ENCODE data around the gene TUSC2. TPM values are rescaled to one million over a fixed set of nuclear protein-coding genes. Genes with fewer than 3 reads are reported as not detected.

TUSC2 gene
- total RNA-seq, 1 donor from 2014 or later = 41.4 TPM

GRCh38 chr3:50347187-50347813, 19.3 kb upstream of the TUSC2 start:
- FAIRE-seq (peak; percentile 83), DNase-seq (ENCODE audit: low read depth) (peak; percentile 31)
- Histone ChIP-seq H4K20me1 (ENCODE audit: insufficient read depth, low read length) (peaks cover 13% of the 10 kb centered on the region), H3K4me3 (ENCODE audit: insufficient read depth, low read depth, low read length) (no peak overlapping the region), H3K79me2 (ENCODE audit: insufficient read depth, low read length) (peaks cover 34% of the 10 kb centered on the region), H3K27me3 (ENCODE audit: insufficient read depth, low read length) (no peaks in the 10 kb centered on the region), H3K4me1 (ENCODE audit: insufficient read depth, low read length) (peaks cover 32% of the 10 kb centered on the region), H2AFZ (ENCODE audit: low read depth, low read length) (no peak overlapping the region), H3K4me2 (ENCODE audit: low read length) (no peak overlapping the region), H3K36me3 (ENCODE audit: insufficient read depth, low read length) (peaks cover 3% of the 10 kb centered on the region), H3K9ac (ENCODE audit: low read length) (no peak overlapping the region), H3K27ac (ENCODE audit: low read depth, low read length) (no peak overlapping the region), H3K9me3 (ENCODE audit: insufficient read depth, low read depth, low read length) (no peaks in the 10 kb centered on the region)
- peaks cover 10% of the 10 kb centered on the region for H3K4me1 Mint-ChIP-seq (ENCODE audit: low read depth, unreplicated experiment)
- peaks cover 2% of the 10 kb centered on the region for H3K9me3 Mint-ChIP-seq (ENCODE audit: unreplicated experiment)
- peaks cover 4% of the 10 kb centered on the region for H3K36me3 Mint-ChIP-seq (ENCODE audit: low read depth, unreplicated experiment)
- TF ChIP-seq EZH2 (IDR thresholded peaks at IDR 0.05; ENCODE audit: insufficient read depth, low read length) = no peak
- peak; percentile 75 for TF ChIP-seq CTCF (IDR thresholded peaks at IDR 0.05; ENCODE audit: insufficient read depth, low read depth, low read length)
- H3K27ac Mint-ChIP-seq (ENCODE audit: unreplicated experiment) = no peak overlapping the region
- no peak overlapping the region for H3K4me3 Mint-ChIP-seq (ENCODE audit: unreplicated experiment)
- H3K27me3 Mint-ChIP-seq (ENCODE audit: low read depth, unreplicated experiment) = peaks cover 20% of the 10 kb centered on the region

- H3K36me3 Mint-ChIP-seq (ENCODE audit: low read depth, unreplicated experiment) = peaks cover 4% of the 10 kb centered on the region
- TF ChIP-seq EZH2 (IDR thresholded peaks at IDR 0.05; ENCODE audit: insufficient read depth, low read length) (no peak), CTCF (IDR thresholded peaks at IDR 0.05; ENCODE audit: insufficient read depth, low read depth, low read length) (no peak)
- peak within 1 kb of the TSS; percentile 62 for H3K4me3 Mint-ChIP-seq (ENCODE audit: unreplicated experiment)
- Histone ChIP-seq H3K4me3 (ENCODE audit: insufficient read depth, low read depth, low read length) (peak within 1 kb of the TSS; percentile 64), H3K79me2 (ENCODE audit: insufficient read depth, low read length) (peaks cover 22% of the 10 kb centered on the region), H3K36me3 (ENCODE audit: insufficient read depth, low read length) (peaks cover 3% of the 10 kb centered on the region), H2AFZ (ENCODE audit: low read depth, low read length) (peak within 1 kb of the TSS; percentile 92), H4K20me1 (ENCODE audit: insufficient read depth, low read length) (peaks cover 4% of the 10 kb centered on the region), H3K27ac (ENCODE audit: low read depth, low read length) (no peak within 1 kb of the TSS), H3K4me2 (ENCODE audit: low read length) (peak within 1 kb of the TSS; percentile 98), H3K9ac (ENCODE audit: low read length) (peak within 1 kb of the TSS; percentile 57), H3K27me3 (ENCODE audit: insufficient read depth, low read length) (no peaks in the 10 kb centered on the region), H3K4me1 (ENCODE audit: insufficient read depth, low read length) (peaks cover 22% of the 10 kb centered on the region), H3K9me3 (ENCODE audit: insufficient read depth, low read depth, low read length) (no peaks in the 10 kb centered on the region)
- no peak for FAIRE-seq
- H3K4me1 Mint-ChIP-seq (ENCODE audit: low read depth, unreplicated experiment) = peaks cover 7% of the 10 kb centered on the region
- no peak for DNase-seq (ENCODE audit: low read depth)
- peaks cover 4% of the 10 kb centered on the region for H3K9me3 Mint-ChIP-seq (ENCODE audit: unreplicated experiment)
- H3K27me3 Mint-ChIP-seq (ENCODE audit: low read depth, unreplicated experiment) = peaks cover 29% of the 10 kb centered on the region
- H3K27ac Mint-ChIP-seq (ENCODE audit: unreplicated experiment) = no peak within 1 kb of the TSS
Measured at GRCh38 chr3:50345586-50346234, 17.7 kb upstream of the TUSC2 start, which contains the start of gene ZMYND10. TSS of gene ZMYND10 (minus strand) at chr3:50345732. CDS start at chr3:50345579, 153 bp downstream.

- Histone ChIP-seq H3K4me3 (ENCODE audit: insufficient read depth, low read depth, low read length) (peak overlapping the region; percentile 64), H3K79me2 (ENCODE audit: insufficient read depth, low read length) (peaks cover 17% of the 10 kb centered on the region), H2AFZ (ENCODE audit: low read depth, low read length) (peak overlapping the region; percentile 92), H3K27ac (ENCODE audit: low read depth, low read length) (no peak overlapping the region), H3K9me3 (ENCODE audit: insufficient read depth, low read depth, low read length) (no peaks in the 10 kb centered on the region), H3K36me3 (ENCODE audit: insufficient read depth, low read length) (peaks cover 3% of the 10 kb centered on the region), H3K4me1 (ENCODE audit: insufficient read depth, low read length) (peaks cover 23% of the 10 kb centered on the region), H3K9ac (ENCODE audit: low read length) (no peak overlapping the region), H3K4me2 (ENCODE audit: low read length) (peak overlapping the region; percentile 98), H3K27me3 (ENCODE audit: insufficient read depth, low read length) (no peaks in the 10 kb centered on the region), H4K20me1 (ENCODE audit: insufficient read depth, low read length) (peaks cover 4% of the 10 kb centered on the region)
- no peak for FAIRE-seq
- H3K36me3 Mint-ChIP-seq (ENCODE audit: low read depth, unreplicated experiment) = peaks cover 4% of the 10 kb centered on the region
- no peak for DNase-seq (ENCODE audit: low read depth)
- H3K27me3 Mint-ChIP-seq (ENCODE audit: low read depth, unreplicated experiment) = peaks cover 30% of the 10 kb centered on the region
- no peak for TF ChIP-seq CTCF (IDR thresholded peaks at IDR 0.05; ENCODE audit: insufficient read depth, low read depth, low read length)
- no peak for TF ChIP-seq EZH2 (IDR thresholded peaks at IDR 0.05; ENCODE audit: insufficient read depth, low read length)
- H3K4me3 Mint-ChIP-seq (ENCODE audit: unreplicated experiment) = no peak overlapping the region
- peaks cover 4% of the 10 kb centered on the region for H3K9me3 Mint-ChIP-seq (ENCODE audit: unreplicated experiment)
- H3K4me1 Mint-ChIP-seq (ENCODE audit: low read depth, unreplicated experiment) = peaks cover 4% of the 10 kb centered on the region
- no peak overlapping the region for H3K27ac Mint-ChIP-seq (ENCODE audit: unreplicated experiment)
Measured at GRCh38 chr3:50345008-50345407, 17.0 kb upstream of the TUSC2 start.
